Measurements from ENCODE around the gene GLUL.

GLUL gene

GRCh38 chr1:182391362-182392049 lies at the start of gene GLUL:
Gene GLUL (minus strand): TSS chr1:182391790. CDS start chr1:182388737, 3,053 bp downstream.
- peak; percentile 97 for DNase-seq

- DNase-seq = no peak
Observed at GRCh38 chr1:182438326-182438725, 46.7 kb upstream of the GLUL start.

GRCh38 chr1:182433580-182433979 lies 42.0 kb upstream of the GLUL start:
- no peak for DNase-seq

DNA sequence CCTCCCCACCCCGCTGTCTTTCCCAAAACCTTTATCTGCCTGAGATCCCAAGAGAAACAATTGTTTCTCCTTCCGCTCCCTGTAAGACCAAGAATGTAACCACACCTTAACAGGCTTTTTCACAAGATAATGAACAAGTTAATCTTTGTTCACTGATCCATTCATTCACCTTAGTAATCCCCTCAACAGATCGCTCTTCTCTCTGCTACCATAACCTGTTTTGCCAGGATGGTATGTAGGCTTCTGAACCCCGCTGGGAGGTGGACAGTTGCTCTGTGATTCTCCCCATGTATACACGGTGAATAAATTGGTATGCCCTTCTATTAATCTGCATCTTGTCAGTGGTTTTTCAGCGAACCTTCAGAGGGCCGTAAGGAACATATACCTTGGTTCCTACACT lies 39.7 kb upstream of the GLUL start:
- DNase-seq = no peak

DNA sequence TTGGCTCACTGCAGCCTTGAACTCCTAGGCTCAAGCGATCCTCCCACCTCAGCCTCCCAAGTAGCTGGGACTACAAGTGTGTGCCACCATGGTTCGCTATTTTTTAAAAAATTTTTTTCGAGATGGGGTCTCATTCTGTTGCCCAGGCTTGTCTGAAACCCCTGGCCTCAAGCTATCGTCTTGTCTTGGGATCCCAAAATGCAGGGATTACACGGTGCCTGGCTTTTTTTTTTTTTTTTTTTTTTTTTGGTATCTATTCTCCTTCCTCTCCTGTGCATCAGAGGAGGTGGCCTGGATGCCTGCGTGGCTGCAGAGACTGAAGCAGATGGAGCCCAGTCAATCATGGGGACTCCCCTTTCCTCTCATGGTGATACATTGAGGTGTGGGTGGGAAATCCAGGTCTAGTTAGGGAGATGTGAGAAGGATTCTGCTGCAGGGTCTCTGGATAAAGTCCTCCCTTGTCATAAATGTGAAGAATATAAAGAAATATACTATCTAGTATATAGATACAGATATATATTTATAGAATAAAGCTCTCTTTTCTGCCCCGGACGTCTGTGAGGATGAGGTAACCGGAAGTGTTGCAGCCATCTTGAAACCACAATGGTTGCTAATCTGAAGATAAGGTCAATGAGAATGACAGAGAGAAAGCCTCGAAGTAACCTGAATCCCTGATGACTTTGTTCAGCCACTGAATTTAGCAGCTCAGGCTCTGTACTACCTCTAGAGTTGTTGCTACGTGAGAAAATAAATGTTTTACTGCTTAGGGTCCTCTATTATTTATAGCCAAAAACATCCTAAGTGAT lies 38.9 kb upstream of the GLUL start:
- DNase-seq = no peak

- no peak for DNase-seq
Observed at GRCh38 chr1:182428043-182428442, 36.5 kb upstream of the GLUL start.

DNA sequence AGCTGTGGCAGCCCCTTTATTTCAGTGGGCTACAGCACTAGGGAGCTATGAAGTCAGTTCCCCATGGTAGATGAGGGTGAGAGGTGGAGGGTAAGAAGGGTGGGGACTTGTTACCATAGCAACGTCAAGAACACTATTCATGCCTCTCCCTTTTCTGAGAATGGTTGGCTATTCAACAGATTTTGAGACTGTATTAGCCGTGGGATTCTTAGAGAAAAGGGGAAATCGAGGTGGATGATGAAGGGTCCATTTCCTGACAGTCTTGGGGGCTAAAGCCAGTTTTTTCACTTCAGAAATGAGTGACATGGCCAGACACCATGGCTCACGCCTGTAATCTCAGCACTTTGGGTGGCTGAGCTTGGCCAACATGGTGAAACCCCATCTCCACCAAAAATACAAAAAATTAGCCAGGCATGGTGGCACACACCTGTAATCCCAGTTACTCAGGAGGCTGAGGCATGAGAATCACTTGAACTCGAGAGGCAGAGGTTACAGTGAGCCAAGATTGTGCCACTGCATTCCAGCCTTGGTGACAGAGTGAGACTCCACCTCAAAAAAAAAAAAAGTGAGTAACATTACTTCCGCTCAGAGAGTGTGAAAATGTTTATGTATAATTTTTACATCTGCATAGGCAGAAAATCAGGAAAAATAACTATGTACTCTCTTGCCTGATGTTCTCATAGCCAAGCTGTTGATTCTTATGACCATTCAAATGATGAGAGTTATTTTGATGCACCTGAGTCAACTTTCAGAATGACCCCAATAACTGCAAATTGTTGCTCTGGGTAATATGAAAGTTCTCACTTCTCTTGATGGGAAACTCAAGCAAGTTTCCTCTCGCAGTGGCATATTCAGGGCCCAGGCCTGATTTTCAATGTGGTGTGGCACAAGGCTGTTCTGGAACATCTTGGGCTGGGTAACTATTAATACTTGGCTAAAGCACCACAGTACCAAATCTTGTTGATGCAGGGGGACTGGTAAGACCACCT lies 35.1 kb upstream of the GLUL start:
- DNase-seq = no peak

GRCh38 chr1:182415789-182416188 lies 24.2 kb upstream of the GLUL start:
- DNase-seq = no peak

GRCh38 chr1:182413969-182414368 lies 22.4 kb upstream of the GLUL start:
- no peak for DNase-seq

GRCh38 chr1:182413486-182413885 lies 21.9 kb upstream of the GLUL start:
- DNase-seq = no peak

- no peak for DNase-seq
Observed at GRCh38 chr1:182410620-182411273, 19.2 kb upstream of the GLUL start.

DNA sequence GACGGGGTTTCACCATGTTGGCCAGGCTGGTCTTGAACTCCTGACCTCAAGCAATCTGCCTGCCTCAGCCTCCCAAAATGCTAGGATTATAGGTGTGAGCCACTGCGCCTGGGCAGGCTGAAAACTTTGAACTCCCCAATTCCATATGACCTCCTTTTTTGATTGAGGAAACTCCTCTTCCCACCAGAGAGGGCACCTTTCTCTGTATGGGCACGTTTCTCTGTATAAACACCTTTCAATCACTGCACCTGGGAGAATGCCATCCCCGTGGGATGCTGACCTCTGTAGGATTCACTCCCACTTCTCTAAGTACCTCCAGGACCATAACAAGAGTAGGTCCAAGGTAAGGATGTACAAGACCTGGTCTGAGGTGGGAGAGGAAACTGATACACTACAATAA lies 18.5 kb upstream of the GLUL start:
- DNase-seq = no peak

DNA sequence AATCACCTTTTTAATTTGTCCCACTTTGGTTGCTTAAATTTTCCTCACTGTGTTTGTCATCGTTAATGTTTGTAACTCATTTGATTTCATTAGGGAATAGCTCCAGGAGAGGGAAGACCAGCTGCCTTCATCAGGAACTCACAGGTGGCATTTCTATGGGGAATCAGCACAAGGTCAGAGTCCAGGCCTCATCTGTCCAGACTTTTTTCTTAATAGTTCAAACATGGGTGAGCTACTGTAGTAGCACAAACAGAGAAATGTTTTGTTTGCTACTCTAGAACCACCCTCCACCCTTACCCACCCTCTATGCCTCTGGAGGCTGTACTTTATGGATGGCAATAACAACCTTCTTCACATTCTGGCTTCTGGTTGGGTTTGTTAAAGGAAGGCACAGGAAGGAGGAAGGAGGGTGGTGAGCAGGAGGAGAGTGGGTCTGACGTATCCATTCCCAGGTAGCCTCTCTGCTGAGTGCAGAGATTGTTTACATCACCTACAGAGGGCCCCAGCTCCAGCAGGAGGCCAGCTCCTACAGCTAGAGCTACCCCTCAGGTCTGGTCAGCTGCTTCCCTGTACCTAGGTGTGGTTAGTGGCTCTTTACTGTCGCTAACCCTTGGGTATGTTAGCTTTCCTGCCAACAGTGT lies 17.0 kb upstream of the GLUL start:
- DNase-seq = no peak

GRCh38 chr1:182407724-182408123 lies 16.1 kb upstream of the GLUL start:
- DNase-seq = no peak

GRCh38 chr1:182406012-182406411 lies 14.4 kb upstream of the GLUL start:
- no peak for DNase-seq

- no peak for DNase-seq
Observed at GRCh38 chr1:182405578-182405977, 14.0 kb upstream of the GLUL start.

DNA sequence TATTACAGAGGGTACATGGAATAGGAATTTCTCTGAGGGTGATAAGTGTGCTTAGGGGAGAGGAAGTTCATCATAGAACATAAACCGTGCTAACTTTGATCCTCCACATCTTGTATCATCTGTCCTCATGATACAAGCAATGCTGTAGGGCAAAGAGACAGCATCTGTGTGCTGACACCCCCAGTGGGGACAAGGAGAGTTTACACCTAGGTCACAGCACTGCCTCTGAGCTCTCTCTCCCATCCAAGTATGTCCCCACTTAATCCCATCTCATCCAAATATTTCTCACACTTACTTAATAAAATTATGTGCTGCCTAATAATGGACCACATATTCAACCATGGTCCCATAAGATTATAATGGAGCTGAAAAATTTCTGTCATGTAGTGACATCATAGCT lies 13.2 kb upstream of the GLUL start:
- DNase-seq = no peak

DNA sequence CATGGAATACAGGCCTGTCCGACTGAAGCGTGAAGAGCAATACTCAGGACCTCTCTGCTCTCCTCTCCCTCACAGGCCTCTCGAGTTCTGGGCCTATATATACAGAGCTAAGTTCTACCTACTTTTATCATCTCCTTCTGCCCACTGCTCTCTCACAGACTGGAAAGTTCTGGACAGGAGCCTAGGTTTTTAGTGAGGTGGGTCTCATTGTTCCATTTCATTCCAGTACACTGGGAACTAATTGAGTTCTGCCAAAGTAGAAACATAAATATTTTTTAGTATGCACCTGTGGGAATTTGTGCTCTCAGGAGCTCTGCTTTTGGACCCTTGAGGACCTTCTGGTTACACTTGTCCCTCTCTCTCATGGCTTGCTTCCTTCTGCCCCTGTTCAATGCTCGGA lies 9.0 kb upstream of the GLUL start, which contains the start of gene TEDDM1:
Gene TEDDM1 (minus strand): TSS at position 101 of the 400 bp plus-strand sequence. CDS start 182 bp downstream, outside the sequence.
- no peak for DNase-seq

DNA sequence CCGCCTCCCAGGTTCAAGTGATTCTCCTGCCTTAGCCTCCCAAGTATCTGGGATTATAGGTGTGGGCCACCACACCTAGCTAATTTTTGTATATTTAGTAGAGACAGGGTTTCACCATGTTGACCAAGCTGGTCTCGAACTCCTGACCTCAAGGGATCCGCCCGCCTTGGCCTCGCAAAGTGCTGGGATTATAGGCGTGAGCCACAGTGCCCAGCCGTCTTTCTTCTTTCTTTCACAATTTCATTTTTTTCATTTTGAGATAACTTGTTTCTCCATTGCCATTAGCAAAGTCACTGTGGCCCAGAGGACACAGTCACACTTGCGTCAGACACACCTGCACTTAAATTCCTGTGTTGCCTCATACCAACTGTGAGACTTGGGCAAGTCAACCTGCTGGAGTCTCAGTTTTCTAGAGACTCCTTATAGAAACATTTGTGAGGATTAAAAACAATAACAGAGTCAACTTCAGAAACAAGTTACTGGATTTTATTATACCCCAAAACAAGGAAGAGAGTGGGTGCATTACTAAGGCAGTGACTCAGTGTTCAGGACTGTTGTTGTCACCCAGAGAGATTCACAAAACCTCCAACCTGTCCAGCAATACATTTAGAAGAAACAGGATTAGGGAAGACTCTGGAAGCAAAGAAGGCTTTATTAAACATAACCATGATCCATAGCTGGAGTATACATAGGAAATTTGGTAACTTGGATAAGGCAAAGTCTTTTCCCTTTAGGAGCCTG lies 6.2 kb upstream of the GLUL start:
- DNase-seq = no peak

- DNase-seq = peak; percentile 54
Observed at GRCh38 chr1:182395906-182396305, 4.3 kb upstream of the GLUL start.
